Measurements from ENCODE around the gene PUS7L.

DNA sequence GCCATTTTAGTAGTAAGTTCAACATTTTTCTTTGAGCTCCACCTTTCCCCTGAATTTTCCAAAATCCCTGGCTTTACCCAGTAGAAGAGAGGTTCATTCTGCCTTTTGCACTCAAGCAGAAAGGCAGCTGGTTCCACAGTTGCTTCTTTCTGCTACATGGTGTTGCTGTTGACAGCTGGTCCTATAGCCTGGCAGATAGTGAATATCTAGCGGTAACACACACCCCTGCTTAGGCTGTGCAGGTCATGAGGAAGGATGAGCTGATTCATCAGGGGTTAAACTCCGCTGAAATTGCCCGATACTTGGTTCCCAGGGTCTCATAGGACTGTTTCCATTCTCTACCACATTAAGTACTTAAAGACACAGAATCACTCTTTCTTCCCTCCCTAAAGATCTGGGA lies 62.4 kb downstream of the PUS7L start:
- TF ChIP-seq CTCF (conservative IDR thresholded peaks at IDR 0.05; ENCODE audit: low read length) (no peak), EZH2phosphoT487 (IDR thresholded peaks at IDR 0.05; ENCODE audit: borderline replicate concordance) (no peak)
